GM21529 (cell line): Measurements from ENCODE around the gene KCNH8.

ENCODE experiments used
- ATAC-seq: cut with Tn5 transposase; IDR thresholded peaks from one replicate; pipeline ENCODE4 v1.9.1; 2021; ENCODE audit not compliant: unreplicated experiment

The KCNH8 gene

DNA sequence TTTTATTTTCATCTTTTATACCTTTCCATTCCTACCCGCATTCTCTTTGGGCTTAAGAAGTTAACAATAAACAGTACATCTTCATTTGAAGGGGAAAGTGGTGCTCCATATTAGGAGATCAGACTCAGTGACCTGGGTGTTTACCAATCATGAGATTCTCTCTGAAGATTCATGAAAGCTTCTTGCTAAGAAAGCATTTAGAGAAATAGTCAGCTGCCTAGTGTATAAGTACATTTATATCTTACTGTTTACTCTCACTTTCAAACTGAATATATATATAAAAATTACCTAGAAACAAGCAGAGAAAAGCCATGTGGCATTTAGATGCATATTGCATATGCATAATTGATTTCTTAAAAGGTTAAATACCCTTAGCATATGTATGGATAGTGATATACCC is 100.5 kb downstream of the KCNH8 start:
- no peak for ATAC-seq

DNA sequence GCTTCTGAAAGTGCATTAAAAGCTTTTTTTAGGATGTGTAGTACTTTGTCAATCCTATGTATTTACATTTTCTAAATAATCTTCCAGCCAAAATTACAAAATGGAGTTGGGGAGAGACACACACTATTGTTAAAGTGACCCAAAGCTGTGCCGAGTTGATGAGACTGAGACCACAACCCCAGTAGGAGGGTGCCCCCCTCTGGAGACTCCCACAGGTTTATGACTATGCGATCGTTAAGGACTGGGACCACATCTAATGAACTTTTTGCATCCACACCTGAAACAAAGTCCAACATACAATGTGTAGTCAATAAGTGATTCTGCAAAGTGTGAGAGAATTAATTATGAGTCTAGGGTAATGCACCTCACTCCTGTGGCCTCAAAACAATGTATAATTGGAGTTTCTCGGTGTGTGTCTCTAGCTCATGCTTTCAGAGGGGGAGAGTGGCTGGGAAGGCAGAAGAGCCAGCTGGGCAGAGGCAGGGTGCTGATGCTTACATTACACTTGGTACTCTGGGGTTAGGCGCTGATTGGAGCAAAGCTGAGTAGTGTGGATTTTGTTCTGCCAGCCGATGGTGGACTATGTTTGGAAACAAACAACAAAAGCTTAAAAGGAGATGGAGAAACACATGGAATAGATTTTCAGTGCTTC is 102.8 kb downstream of the KCNH8 start:
- no peak for ATAC-seq

DNA sequence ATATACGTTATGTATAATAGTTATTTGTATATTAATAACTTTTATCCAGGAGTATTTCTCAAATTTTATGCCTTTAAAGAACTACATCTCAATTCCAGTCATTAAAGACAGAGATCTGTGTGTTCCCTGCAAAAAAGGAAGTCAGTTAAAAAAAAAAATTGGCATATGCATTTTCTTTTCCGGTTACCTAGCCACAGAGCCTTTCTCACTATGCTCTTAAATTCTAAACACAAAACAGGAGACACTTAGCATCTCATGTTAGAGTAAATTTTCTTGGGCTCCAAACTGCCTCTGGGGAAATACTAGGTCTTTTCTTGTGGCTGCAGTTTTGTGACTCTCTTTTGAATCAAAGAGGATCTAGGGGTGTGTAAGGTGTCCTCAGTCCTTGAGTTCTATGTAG is 105.9 kb downstream of the KCNH8 start:
- ATAC-seq, result no peak

DNA sequence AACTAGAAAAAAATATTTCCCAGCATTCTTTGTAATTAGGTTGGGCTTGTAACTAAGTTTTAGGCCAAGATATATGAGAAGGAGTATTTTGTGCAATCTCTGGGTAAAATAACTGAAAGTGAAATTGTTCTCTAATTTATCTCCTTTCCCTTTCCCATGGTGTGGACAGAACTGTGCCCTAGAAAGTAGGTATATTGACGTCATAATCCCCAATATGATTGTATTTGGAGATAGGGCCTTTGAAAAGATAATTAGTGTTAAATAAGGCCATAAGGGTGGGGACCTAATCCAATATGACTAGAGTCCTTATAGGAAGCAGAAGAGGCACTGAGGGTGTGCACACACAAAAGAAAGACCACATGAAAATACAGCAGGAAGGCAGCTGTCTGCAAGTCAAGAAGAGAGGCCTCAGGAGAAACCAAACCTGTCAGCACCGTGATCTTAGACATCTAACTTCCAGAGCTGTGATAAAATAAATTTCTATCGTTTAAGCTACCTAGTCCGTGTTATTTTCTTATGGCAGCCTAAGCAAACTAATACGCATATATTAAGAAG is 106.6 kb downstream of the KCNH8 start:
- no peak for ATAC-seq

DNA sequence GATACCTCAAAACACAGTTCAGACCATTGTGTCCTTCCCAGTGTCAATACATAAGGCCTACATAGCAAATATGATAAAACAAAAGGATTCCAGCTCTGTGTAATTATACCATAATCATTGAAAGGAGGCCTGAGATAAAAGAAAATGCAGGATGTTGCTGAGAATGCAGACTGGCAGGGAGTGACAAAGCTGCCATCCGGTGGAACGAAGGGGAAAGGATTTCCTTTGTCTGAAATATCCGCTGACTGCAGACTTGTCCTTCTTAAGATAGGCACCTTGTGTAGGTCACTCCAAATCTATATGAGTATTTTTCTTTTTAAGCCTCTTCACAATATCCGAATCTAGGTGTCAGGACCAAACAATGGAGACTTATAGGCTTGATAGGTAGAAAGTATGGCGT is 108.0 kb downstream of the KCNH8 start:
- ATAC-seq, result no peak

DNA sequence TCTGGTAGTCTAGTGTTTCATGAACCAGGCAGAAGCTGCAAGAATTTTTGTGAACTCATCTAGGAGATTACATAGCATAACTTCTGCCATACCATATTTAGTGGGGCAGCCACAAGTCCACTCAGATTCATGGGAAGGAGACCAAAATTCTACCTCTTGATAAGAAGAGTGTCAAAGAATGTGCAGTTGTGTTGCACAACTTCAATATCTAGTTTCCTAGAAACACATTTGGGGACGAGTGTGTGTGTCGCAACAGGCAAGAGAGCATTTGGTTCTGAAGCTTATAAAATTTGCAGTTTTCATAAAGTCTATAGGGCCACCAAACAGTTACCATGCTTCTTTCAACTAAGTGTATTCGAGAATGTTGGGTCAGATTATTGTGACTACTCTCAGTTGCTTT is 115.3 kb downstream of the KCNH8 start:
- no peak for ATAC-seq

DNA sequence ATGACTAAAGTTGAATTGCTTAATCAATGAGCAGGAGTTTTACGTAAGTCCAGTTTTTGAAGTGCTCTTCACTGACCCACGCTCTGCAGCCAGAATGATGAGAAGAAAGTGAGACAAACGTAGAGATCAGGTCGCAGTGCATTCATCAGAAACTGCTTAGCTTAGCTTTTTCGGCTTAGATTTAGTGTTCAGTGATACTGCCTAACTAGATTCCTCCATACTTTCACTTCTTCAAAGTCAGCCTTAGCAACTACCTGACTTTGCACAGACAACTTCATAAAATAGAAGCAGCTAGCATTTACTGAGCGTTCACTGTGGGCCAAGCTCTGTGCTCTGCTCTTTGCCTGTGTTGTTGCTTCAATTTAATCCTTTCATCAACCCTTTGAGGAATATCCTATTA is 116.1 kb downstream of the KCNH8 start:
- ATAC-seq, result no peak

DNA sequence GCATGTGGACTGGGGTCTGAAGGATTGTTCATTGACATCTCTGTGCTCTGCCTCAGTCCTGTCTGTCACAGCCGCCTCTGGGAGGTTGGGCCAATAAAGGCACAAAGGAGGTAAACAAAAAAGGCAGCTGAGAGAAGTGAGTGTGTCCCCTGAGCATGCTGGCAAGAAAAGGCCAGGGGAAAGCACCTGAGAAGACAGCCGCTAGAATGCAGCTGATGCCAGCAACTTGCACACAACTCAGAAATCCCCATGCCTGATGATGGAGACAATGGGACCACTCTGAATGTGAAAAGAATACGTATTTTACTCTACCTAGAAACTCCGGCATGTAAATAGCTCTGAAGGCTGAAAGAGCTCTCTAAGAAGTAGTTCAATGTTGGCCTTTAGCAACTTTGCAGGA is 118.7 kb downstream of the KCNH8 start:
- no peak for ATAC-seq

DNA sequence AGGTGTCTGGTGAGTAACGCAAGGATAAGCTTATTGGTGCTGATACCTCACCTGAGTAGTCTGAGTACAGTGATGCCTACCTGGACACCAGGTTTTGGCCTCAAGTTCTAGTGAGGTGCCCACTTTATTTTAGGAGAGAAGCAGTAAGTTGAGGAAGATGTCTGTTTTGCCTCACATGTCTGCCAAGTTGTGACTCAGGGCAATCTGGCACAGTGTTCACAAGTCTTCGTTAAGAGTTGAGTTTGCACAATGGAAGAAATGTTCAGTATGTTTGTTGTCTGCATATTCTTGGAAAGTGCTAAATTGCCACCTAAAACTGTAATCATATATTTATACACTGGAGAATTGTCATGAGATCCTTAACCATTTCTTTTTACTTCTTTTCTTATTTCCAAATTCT is 122.2 kb downstream of the KCNH8 start:
- no peak for ATAC-seq

DNA sequence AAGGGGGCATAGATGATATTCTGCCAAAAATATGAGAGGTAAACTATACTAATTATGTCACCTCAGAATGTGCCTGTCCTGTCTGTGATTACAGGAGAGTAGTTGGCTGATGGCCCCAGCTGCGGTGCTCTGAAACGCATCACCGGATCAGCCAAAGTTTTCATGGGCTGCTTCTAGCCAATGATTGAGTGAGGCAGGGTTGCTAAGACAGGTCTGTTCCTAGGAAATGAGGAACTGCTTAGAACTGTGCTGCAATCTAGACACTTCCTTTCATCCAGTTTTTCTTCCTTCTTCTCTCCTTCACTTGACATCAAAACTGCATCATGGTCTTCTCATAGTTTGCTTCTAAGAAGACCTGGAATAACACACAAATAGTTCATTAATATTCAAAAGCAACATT is 124.0 kb downstream of the KCNH8 start:
- no peak for ATAC-seq

DNA sequence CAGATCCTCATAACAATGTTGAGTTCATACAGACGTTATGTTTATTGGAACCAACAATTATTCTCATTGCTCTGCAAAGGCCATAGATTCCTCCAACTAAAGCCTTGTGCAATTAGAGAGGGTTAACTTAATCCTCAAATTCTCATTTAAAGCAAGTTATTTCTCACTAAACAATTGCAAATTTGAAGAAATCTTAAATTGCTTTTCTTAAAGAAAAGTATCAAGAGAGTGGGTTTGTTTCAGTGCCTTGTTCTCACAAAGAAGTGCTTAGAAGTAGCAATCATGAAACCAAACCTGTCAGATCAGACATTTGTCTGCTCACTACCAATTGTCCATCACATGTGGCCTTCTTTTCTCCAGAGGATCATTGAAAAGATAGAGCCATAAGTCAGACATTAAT is 124.8 kb downstream of the KCNH8 start:
- ATAC-seq, result no peak

DNA sequence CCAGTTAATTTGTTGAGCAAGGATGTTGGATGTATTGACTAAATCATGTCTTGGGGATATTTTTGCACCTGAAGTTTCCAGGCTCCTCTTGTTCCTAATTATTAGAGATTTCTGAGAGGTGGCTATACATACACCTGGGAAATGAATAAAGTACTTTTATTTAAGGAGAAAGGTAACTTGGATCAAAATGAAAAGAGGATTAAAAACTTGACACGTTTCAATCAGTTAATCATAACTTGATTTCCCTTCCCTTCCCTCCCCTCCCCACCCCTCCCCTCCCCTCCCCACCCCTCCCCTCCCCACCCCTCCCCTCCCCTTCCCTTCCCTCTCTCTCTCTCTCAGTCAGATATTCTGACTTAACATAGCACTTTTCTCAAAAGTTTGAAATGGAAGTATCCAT is 126.3 kb downstream of the KCNH8 start:
- ATAC-seq, result no peak

DNA sequence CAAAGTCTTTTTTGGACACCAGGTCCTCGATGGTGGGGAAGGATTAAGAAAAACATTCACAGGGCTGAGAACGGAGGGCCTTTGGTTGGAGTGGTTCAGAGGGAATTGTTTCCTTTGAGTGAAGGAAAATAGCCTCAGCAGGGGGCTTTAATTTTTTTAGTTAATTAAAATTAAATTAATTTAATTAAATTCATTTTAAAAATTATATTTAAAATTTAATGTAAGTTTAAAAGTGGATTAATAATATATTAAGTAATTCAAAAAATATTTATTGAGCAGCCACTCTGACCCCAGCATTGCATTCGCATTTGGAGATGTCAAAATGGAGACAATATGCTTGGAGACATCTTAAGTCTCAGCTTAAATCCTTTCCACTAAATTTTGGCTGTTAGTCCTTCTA is 136.7 kb downstream of the KCNH8 start:
- no peak for ATAC-seq

DNA sequence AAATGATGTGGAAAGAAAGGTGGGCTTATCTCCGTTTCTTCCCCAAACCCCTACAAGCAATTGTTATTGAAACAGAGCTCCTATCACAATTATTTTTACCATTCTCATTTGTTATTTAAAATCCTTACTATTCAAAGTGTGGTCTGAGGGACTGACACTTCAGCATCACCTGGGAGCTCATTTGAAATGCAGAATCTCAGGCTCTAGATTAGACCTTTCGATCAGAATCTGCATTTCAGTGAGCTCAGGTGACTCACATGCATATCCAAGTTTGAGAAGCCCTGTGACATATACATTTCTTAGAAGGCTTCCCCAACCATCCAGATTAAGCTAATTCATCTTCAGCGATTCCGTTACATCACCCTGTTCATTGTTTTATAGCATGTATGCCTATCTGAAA is 145.0 kb downstream of the KCNH8 start:
- no peak for ATAC-seq

DNA sequence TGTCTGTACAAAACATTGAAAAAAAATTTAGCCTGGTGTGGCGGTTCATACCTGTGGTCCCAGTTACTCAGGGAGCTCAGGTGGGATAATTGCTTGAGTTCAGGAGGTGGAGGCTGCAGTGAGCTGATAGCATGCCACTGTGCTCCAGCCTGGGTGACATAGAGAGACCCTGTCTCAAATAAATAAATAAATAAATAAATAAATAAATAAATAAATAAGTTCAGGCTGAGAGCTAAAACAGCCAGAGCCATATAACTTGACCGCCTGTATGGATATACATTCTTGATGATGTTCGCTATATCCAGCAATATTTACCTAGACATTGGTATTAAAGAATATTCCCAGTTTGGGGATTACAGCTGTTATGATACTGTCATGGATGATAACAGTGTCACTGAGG is 146.9 kb downstream of the KCNH8 start:
- no peak for ATAC-seq

DNA sequence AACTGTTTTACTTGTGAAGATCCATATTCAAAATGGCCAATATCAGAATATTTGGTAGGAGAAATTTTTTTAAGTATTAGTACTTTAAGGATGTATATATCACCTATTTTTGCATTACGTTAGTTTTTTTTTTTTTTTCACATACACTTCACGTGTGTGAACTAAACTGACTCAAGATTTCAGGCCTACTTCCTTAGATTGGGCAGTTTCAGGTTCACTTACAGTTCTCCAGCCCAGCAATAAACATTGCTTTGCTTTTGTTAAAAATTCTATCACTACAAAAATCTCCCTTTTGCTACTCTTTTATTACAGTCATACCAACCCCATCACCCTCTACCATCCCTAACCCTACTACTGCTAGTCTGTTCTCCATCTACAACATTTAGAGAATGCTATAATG is 183.6 kb downstream of the KCNH8 start:
- no peak for ATAC-seq

DNA sequence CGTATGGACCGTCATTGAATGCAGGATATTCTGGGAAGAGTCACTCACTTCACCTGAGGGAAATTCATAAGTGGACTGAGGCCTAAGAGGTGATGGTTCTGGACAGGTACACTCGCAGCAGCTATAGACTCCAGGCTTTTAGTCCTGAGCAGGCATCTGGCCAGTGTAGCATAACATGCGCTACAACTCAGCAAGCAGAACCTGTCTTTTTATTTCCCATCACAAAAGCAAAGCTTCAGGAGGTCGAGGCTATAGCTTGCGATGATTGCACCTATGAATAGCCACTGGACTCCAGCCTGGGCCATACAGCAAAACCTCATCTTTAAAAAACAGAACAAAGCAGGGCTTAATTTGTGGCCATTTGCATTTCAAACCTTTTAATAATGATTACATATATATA is 185.8 kb downstream of the KCNH8 start:
- no peak for ATAC-seq

DNA sequence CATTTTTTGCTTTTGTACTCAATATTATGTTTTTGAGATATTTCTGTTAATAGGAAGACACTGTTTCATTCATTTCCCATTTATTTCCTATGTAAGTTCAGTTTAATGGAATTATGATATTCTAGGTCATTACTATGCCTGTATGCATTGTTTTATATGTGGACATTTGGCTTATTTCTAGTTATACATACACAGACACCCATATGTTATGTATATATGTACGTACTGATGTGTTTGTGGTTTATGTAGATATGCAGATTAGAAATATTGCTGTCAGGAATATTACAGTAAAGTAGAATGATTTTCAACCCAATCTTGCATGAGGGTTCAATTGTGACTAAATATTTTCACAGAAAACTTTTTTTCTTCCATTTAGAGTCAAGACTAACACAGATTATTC is 190.5 kb downstream of the KCNH8 start:
- no peak for ATAC-seq

DNA sequence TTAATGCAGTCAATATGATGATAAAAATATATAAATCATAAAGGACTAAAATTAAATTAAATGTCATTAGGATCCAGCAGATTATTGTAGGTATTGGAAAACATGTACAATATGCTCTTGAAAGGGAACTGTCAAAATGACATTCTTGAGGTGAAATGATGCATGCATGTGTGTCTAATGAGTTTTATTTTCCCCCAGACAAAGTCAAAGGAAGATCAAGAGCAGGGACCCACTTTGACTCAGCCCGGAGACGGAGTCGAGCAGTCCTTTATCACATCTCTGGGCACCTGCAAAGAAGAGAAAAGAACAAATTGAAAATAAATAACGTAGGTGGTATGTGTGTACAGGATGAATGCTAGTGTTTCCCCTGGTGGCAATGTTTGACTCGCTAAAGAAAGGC is 194.1 kb downstream of the KCNH8 start:
- no peak for ATAC-seq

DNA sequence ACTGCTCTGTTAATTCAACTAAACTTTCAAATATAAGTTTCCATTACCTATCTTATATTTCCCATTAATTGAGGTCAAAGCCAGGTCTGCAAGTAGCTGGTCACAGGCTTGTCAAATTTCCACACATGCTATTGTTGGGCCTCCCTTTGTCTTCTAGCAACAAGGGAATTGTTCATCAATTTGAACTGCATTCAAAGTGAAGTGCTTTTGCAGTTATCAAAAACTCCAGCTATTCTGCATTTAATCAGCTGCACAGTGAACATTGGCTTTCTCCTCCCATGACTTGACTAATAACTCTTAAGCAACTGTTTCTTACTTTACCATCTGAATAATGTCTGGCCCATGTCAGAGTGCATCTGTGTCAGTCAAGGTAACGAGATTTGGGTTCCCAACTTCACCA is 198.4 kb downstream of the KCNH8 start:
- no peak for ATAC-seq

DNA sequence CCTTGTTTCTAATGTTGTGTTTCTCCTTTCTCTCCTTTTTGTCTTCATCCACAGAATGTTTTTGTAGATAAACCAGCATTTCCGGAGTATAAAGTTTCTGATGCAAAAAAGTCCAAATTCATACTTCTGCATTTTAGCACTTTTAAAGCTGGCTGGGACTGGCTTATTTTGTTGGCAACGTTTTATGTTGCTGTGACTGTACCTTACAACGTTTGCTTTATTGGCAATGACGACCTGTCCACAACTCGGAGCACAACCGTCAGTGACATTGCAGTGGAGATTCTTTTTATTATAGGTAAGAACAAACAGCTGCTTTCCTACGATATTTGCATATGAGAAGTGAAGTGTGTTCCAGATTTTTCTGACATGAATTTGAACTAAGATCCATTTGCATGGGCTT is 199.4 kb downstream of the KCNH8 start:
- no peak for ATAC-seq

DNA sequence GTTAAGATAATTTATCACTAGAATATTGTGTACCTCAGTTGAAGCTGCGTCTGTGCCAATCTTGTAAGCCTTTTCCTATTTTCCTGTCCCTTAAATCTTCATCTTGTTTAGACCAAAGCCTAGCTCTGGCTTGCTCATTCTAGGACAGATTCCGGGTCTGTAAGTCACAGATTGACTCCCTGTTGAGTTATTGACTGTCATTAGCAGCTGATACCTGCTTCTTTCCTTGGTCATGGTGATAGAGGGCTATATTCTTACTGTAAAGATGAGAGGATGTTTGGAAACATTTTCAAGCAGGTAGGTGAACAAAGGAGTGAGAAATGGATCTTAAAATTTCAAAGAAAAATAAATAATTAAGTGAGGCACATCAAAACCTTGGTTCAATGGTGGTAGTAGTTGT is 200.2 kb downstream of the KCNH8 start:
- ATAC-seq, result no peak

DNA sequence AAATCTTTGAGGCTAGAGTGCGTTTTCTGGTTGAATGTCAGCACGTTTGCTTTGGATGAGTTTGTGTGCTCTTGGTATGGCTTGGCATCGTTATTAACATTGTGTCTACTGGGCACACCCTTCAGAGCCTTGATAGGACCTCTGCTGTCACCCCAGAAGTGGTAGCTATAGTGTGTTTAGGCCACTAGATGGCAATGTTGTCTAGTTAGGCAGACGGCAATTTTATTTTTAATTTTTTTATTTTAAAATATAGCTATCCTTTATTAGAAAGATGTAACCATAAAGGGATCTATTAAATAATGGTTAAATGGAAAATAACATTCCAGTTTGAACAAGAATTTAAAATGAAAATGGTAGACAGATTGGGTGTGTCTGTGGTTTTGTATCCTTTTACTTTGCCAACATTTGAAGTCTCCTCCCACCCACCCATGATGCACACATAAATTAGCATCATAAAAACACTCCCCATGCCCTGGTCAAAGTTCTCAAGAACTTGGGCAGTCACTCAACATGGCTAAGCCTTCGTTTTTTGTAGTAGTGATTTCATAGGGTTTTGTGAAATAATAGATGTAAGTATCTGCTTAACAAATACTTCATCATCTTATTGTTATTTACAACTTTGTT is 200.7 kb downstream of the KCNH8 start:
- ATAC-seq, result peak; percentile 75
